Breast epithelium (tissue), 3 donors: Measurements from ENCODE around the gene CBX8.

ENCODE experiments used
- POLR2A ChIP-seq: fragments of 450-650 bp; IDR thresholded peaks from one replicate; pipeline ENCODE4 v1.6.1; 2016; ENCODE audit warnings: antibody characterized with exemption, mild to moderate bottlenecking, moderate library complexity
- POLR2AphosphoS5 ChIP-seq, 3 donors: sonication (generic); formaldehyde crosslinking; IDR thresholded peaks; one replicate each; pipeline ENCODE4 v1.6.1; 2017; ENCODE audit warnings: antibody characterized with exemption in 3 of 3
- TF ChIP-seq, protein P1 (sequence below), 3 donors: fragments of 450-650 bp; IDR thresholded peaks; one replicate each; pipeline ENCODE4 v1.5.1; 2016 to 2017; ENCODE audit warnings: antibody characterized with exemption in 3 of 3, mild to moderate bottlenecking in 3 of 3, moderate library complexity in 3 of 3

GRCh38 chr17:79834565-79835469, 37.9 kb upstream of the CBX8 start:
- TF ChIP-seq, protein P1, sequence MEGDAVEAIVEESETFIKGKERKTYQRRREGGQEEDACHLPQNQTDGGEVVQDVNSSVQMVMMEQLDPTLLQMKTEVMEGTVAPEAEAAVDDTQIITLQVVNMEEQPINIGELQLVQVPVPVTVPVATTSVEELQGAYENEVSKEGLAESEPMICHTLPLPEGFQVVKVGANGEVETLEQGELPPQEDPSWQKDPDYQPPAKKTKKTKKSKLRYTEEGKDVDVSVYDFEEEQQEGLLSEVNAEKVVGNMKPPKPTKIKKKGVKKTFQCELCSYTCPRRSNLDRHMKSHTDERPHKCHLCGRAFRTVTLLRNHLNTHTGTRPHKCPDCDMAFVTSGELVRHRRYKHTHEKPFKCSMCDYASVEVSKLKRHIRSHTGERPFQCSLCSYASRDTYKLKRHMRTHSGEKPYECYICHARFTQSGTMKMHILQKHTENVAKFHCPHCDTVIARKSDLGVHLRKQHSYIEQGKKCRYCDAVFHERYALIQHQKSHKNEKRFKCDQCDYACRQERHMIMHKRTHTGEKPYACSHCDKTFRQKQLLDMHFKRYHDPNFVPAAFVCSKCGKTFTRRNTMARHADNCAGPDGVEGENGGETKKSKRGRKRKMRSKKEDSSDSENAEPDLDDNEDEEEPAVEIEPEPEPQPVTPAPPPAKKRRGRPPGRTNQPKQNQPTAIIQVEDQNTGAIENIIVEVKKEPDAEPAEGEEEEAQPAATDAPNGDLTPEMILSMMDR (IDR thresholded peaks at IDR 0.05): peak; percentile 22 to 64 (median 57)
- TF ChIP-seq POLR2A: no peak
- no peak for TF ChIP-seq POLR2AphosphoS5 (IDR thresholded peaks at IDR 0.05)
